Stimulated activated CD4-positive, alpha-beta T cell treated with anti-CD3 and anti-CD28 coated beads, Interleukin-4, amount 100 ng/mL, for 24 hours (primary cell): ENCODE measurements around the gene MAPK13.
"Not testable (repeated sequence)": the region's sequence is repeated elsewhere in the genome, so short reads cannot be mapped to it uniquely, and the experiment has no call there.

Experiments used
- DNase-seq: peaks from one replicate; pipeline ENCODE4 v3.0.0-alpha.2; 2020

MAPK13 gene

GRCh38 chr6:36128793-36129192, 1.5 kb upstream of the MAPK13 start:
- no peak for DNase-seq

- not testable (repeated sequence) for DNase-seq
These were observed 979 bp upstream of the MAPK13 start for GRCh38 chr6:36129334-36129733.

GRCh38 chr6:36130667-36131510, 576 bp downstream of the MAPK13 start:
- DNase-seq = peak; percentile 68

GRCh38 chr6:36131511-36132245, 1.4 kb downstream of the MAPK13 start:
- peak; percentile 60 for DNase-seq

GRCh38 chr6:36132246-36132895, 2.1 kb downstream of the MAPK13 start:
- DNase-seq = no peak

- no peak for DNase-seq
These were observed 2.8 kb downstream of the MAPK13 start for GRCh38 chr6:36133148-36133547.

- no peak for DNase-seq
These were observed 3.6 kb downstream of the MAPK13 start for GRCh38 chr6:36133912-36134311.

GRCh38 chr6:36135053-36135731, 4.9 kb downstream of the MAPK13 start:
- DNase-seq = no peak

GRCh38 chr6:36136034-36136433, 5.7 kb downstream of the MAPK13 start:
- no peak for DNase-seq

- DNase-seq = no peak
These were observed 6.2 kb downstream of the MAPK13 start for GRCh38 chr6:36136551-36136950.

GRCh38 chr6:36138667-36139066, 8.4 kb downstream of the MAPK13 start:
- DNase-seq = no peak

GRCh38 chr6:36139431-36139830, 9.1 kb downstream of the MAPK13 start:
- DNase-seq = no peak

GRCh38 chr6:36139991-36140710, 9.8 kb downstream of the MAPK13 start:
- no peak for DNase-seq

- DNase-seq = no peak
These were observed 10.8 kb downstream of the MAPK13 start for GRCh38 chr6:36141091-36141490.

- DNase-seq = no peak
These were observed 11.6 kb downstream of the MAPK13 start for GRCh38 chr6:36141961-36142360.

GRCh38 chr6:36142971-36143838, 12.9 kb downstream of the MAPK13 start:
- no peak for DNase-seq

GRCh38 chr6:36145495-36145894, 15.2 kb downstream of the MAPK13 start:
- no peak for DNase-seq

GRCh38 chr6:36147294-36147693, 17.0 kb downstream of the MAPK13 start:
- DNase-seq = no peak

GRCh38 chr6:36149476-36149875, 19.2 kb downstream of the MAPK13 start:
- DNase-seq = no peak

- no peak for DNase-seq
These were observed 20.0 kb downstream of the MAPK13 start for GRCh38 chr6:36150283-36150682.

GRCh38 chr6:36154286-36154685, 24.0 kb downstream of the MAPK13 start:
- no peak for DNase-seq
